SH-SY5Y (cell line): Measurements from ENCODE around the gene TLCD5.

Experiments
- GATA2 ChIP-seq: IDR thresholded peaks from 2 replicates; pipeline ENCODE4 v1.6.1; 2011; ENCODE audit warnings: mild to moderate bottlenecking, low read depth, low read length
- GATA3 ChIP-seq: IDR thresholded peaks from 2 replicates; pipeline ENCODE4 v1.6.1; 2011; ENCODE audit warnings: low read depth, mild to moderate bottlenecking, low read length, moderate library complexity

DNA sequence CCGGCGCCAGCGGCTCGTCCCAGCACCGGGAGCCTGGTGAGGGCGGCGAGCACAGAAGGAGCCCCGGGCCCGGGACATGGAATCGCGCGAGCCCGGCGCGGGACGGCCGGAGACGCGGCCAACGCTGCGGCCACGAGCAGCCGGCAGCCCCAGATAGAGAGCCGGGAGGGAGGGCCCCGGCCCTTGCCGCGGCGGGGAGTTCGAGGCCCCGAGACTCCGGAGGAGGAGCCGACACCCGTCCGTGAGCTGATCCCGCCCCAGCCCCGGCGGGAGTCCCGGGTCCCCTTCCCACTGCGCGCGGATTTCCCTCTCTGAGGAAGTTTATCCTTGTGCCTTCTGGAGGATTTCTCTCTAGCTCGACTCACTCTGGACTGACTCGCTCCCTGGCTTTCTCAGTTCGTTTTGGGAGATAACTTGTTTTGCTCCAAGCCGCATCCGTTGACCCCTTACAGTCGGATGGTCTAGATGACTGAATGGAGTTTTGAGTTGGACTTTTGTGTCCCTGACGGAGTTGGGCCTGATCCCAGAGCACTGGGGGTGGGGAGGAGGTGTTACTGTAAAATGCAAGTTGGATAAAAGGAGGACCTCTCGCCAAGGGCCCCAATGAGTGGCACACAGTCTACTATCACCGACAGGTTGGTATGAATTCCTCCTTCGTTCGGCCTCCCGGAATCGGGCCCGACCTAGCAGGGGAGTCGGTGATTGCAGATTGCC is 11.7 kb downstream of the TLCD5 start:
- no peak for TF ChIP-seq GATA2
- no peak for TF ChIP-seq GATA3
